AG08395 (cell line): ENCODE measurements around the gene ABCG8.
"Not testable (repeated sequence)": the region's sequence is repeated elsewhere in the genome, so short reads cannot be mapped to it uniquely, and the experiment has no call there.

Experiments used
- DNase-seq: peaks from one replicate; pipeline ENCODE4 v3.0.0; 2012; ENCODE audit warnings: mixed read lengths, low spot score

The ABCG8 gene

GRCh38 chr2:43874776-43875451, 36.1 kb downstream of the ABCG8 start:
- DNase-seq = no peak

- DNase-seq = peak; percentile 82
Observed at GRCh38 chr2:43877782-43878464, 39.2 kb downstream of the ABCG8 start.

GRCh38 chr2:43879261-43879660, 40.5 kb downstream of the ABCG8 start:
- DNase-seq = no peak

- no peak for DNase-seq
Observed at GRCh38 chr2:43880471-43880870, 41.7 kb downstream of the ABCG8 start.

GRCh38 chr2:43880952-43881351, 42.2 kb downstream of the ABCG8 start:
- no peak for DNase-seq

GRCh38 chr2:43882312-43882711, 43.5 kb downstream of the ABCG8 start:
- no peak for DNase-seq

GRCh38 chr2:43884689-43885088, 45.9 kb downstream of the ABCG8 start:
- no peak for DNase-seq

GRCh38 chr2:43885132-43885632, 46.4 kb downstream of the ABCG8 start:
- DNase-seq = no peak

- DNase-seq = no peak
Observed at GRCh38 chr2:43887176-43887575, 48.4 kb downstream of the ABCG8 start.

GRCh38 chr2:43889416-43889815, 50.6 kb downstream of the ABCG8 start:
- DNase-seq = no peak

- no peak for DNase-seq
Observed at GRCh38 chr2:43890855-43891254, 52.1 kb downstream of the ABCG8 start.

- no peak for DNase-seq
Observed at GRCh38 chr2:43894743-43895142, 56.0 kb downstream of the ABCG8 start.

GRCh38 chr2:43896906-43897305, 58.1 kb downstream of the ABCG8 start:
- no peak for DNase-seq

- no peak for DNase-seq
Observed at GRCh38 chr2:43897492-43897891, 58.7 kb downstream of the ABCG8 start.

GRCh38 chr2:43898134-43898837, 59.5 kb downstream of the ABCG8 start:
- no peak for DNase-seq

GRCh38 chr2:43898838-43899346, 60.1 kb downstream of the ABCG8 start:
- no peak for DNase-seq

GRCh38 chr2:43899589-43899988, 60.8 kb downstream of the ABCG8 start:
- DNase-seq = no peak

- no peak for DNase-seq
Observed at GRCh38 chr2:43905371-43905803, 66.6 kb downstream of the ABCG8 start.

GRCh38 chr2:43905871-43906270, 67.1 kb downstream of the ABCG8 start:
- DNase-seq = no peak

GRCh38 chr2:43906448-43907109, 67.8 kb downstream of the ABCG8 start:
- DNase-seq = no peak

- DNase-seq = not testable (repeated sequence)
Observed at GRCh38 chr2:43911136-43911790, 72.5 kb downstream of the ABCG8 start.

- no peak for DNase-seq
Observed at GRCh38 chr2:43924463-43924862, 85.7 kb downstream of the ABCG8 start.
